Tongue (tissue), 2 donors: Measurements from ENCODE around the gene MPP2. TPM values are rescaled to one million over a fixed set of nuclear protein-coding genes. Genes with fewer than 3 reads are reported as not detected.
A peak's percentile ranks its signal among the peaks of the same experiment; 100 is the strongest.
"Not testable (repeated sequence)": the region's sequence is repeated elsewhere in the genome, so short reads cannot be mapped to it uniquely, and the experiment has no call there.

ENCODE experiments used
- DNase-seq: peaks from one replicate; pipeline ENCODE4 v3.0.0-alpha.2; 2015
- total RNA-seq: library from RNA; depleted of rRNA; stranded (reverse); fragments of >200 nt; gene quantifications from one replicate; pipeline ENCODE4 v1.2.3, GENCODE V29; 2014

MPP2 gene
- total RNA-seq: 4.6 TPM

- peak; percentile 93 for DNase-seq
Observed at GRCh38 chr17:43907425-43907981, at the start of gene MPP2. MPP2 (minus strand) TSS chr17:43907536; CDS start chr17:43904460, 3,076 bp downstream.

GRCh38 chr17:43956222-43956621 lies 48.9 kb upstream of the MPP2 start:
- no peak for DNase-seq

- no peak for DNase-seq
Observed at GRCh38 chr17:43953746-43954145, 46.4 kb upstream of the MPP2 start, which contains the start of gene PYY. PYY (minus strand) TSS chr17:43953940; CDS start chr17:43953483, 457 bp downstream.

GRCh38 chr17:43952724-43953666 lies 45.7 kb upstream of the MPP2 start:
- DNase-seq: no peak

GRCh38 chr17:43952351-43952723 lies 45.0 kb upstream of the MPP2 start:
- DNase-seq: peak; percentile 45

- no peak for DNase-seq
Observed at GRCh38 chr17:43951750-43952149, 44.4 kb upstream of the MPP2 start.

- no peak for DNase-seq
Observed at GRCh38 chr17:43950554-43950953, 43.2 kb upstream of the MPP2 start.

- no peak for DNase-seq
Observed at GRCh38 chr17:43949781-43950180, 42.4 kb upstream of the MPP2 start.

- no peak for DNase-seq
Observed at GRCh38 chr17:43946781-43947180, 39.4 kb upstream of the MPP2 start.

GRCh38 chr17:43945074-43945829 lies 37.9 kb upstream of the MPP2 start:
- no peak for DNase-seq

- no peak for DNase-seq
Observed at GRCh38 chr17:43942051-43942685, 34.8 kb upstream of the MPP2 start, which contains the start of gene PPY. PPY (minus strand) TSS chr17:43942476; CDS start chr17:43941654, 822 bp downstream.

- peak; percentile 58 for DNase-seq
Observed at GRCh38 chr17:43940630-43941029, 33.3 kb upstream of the MPP2 start.

- DNase-seq: no peak
Observed at GRCh38 chr17:43939886-43940285, 32.5 kb upstream of the MPP2 start.

- DNase-seq: not testable (repeated sequence)
Observed at GRCh38 chr17:43939452-43939851, 32.1 kb upstream of the MPP2 start.

GRCh38 chr17:43938838-43939182 lies 31.5 kb upstream of the MPP2 start:
- no peak for DNase-seq

- DNase-seq: no peak
Observed at GRCh38 chr17:43936434-43936833, 29.1 kb upstream of the MPP2 start.

- no peak for DNase-seq
Observed at GRCh38 chr17:43935926-43936261, 28.6 kb upstream of the MPP2 start.

- no peak for DNase-seq
Observed at GRCh38 chr17:43935204-43935925, 28.0 kb upstream of the MPP2 start.

GRCh38 chr17:43932923-43933322 lies 25.6 kb upstream of the MPP2 start:
- no peak for DNase-seq

GRCh38 chr17:43932357-43932756 lies 25.0 kb upstream of the MPP2 start:
- DNase-seq: no peak

- DNase-seq: no peak
Observed at GRCh38 chr17:43931062-43931571, 23.8 kb upstream of the MPP2 start.

- DNase-seq: no peak
Observed at GRCh38 chr17:43928609-43929008, 21.3 kb upstream of the MPP2 start.
